SK-N-SH (cell line): ENCODE measurements around the gene RBM47. TPM values are rescaled to one million over a fixed set of nuclear protein-coding genes. Genes with fewer than 3 reads are reported as not detected.

Source experiments
- CTCF ChIA-PET: fragments of 300-600, 350-600 bp; formaldehyde crosslinking; extraction: SDS; loops from one replicate; lab custom pipeline; 2021; lab: Yijun Ruan, JAX
- POLR2A ChIA-PET: fragments of 350-600 bp; sonication (Branson Sonifier 250); formaldehyde crosslinking; extraction: SDS; loops from one replicate; lab custom pipeline; 2020; ENCODE audit warnings: antibody characterized with exemption, inconsistent platforms; lab: Yijun Ruan, JAX
- DNase-seq: peaks from one replicate; pipeline ENCODE4 v3.0.0; 2012
- H2AFZ ChIP-seq: fragments of 200-600 bp; sonication (generic); 2 replicates; pipeline ENCODE4 v1.8.1; 2016; ENCODE audit warnings: antibody characterized with exemption, mild to moderate bottlenecking, low read depth
- H3F3A ChIP-seq: fragments of 200-600 bp; sonication (generic); replicated peaks from 2 replicates; pipeline ENCODE3; 2016; ENCODE audit warnings: antibody characterized with exemption, mild to moderate bottlenecking; ENCODE audit not compliant: insufficient read depth
- H3K27ac ChIP-seq, 2 experiments: fragments of 200-500 bp in 1 of 2; fragments of 200-600 bp in 1 of 2; sonication (Bioruptor generic) in 1 of 2; sonication (generic), shearing (Covaris generic) in 1 of 2; 2 replicates each; pipeline versions ENCODE4 v1.5.1 to v1.6.1; 2014 to 2016; ENCODE audit warnings: low read depth in 2 of 2, inconsistent platforms in 1 of 2, low read length in 1 of 2, mild to moderate bottlenecking in 1 of 2, mixed read lengths in 1 of 2
- H3K27me3 ChIP-seq: fragments of 200-600 bp; sonication (generic), shearing (Covaris generic); 2 replicates; pipeline ENCODE4 v1.6.1; 2016; ENCODE audit warnings: mixed run types; ENCODE audit not compliant: insufficient read depth
- H3K36me3 ChIP-seq, 2 experiments: fragments of 200-500 bp in 1 of 2; fragments of 200-600 bp in 1 of 2; sonication (Bioruptor generic) in 1 of 2; sonication (generic) in 1 of 2; replicated peaks in 1 of 2; 2 replicates each; pipeline versions ENCODE3 to v1.5.1; 2014 to 2016; ENCODE audit warnings: low read length in 1 of 2, mild to moderate bottlenecking in 1 of 2; ENCODE audit not compliant: insufficient read depth in 2 of 2, control insufficient read depth in 1 of 2
- H3K4me1 ChIP-seq, 2 experiments: fragments of 200-500 bp in 1 of 2; fragments of 200-600 bp in 1 of 2; sonication (Bioruptor generic) in 1 of 2; sonication (generic), shearing (Covaris generic) in 1 of 2; 2 replicates each; pipeline versions ENCODE4 v1.5.1 to v1.6.1; 2014 to 2016; ENCODE audit warnings: low read depth in 1 of 2, low read length in 1 of 2, mixed run types in 1 of 2; ENCODE audit not compliant: insufficient read depth in 2 of 2, control insufficient read depth in 1 of 2
- H3K4me2 ChIP-seq: fragments of 200-600 bp; sonication (generic), shearing (Covaris generic); 2 replicates; pipeline ENCODE4 v1.6.1; 2017; ENCODE audit warnings: mixed run types
- H3K4me3 ChIP-seq, 2 experiments: fragments of 200-500 bp in 1 of 2; fragments of 200-600 bp in 1 of 2; sonication (Bioruptor generic) in 1 of 2; sonication (generic), shearing (Covaris generic) in 1 of 2; 2 replicates each; pipeline versions ENCODE4 v1.5.1 to v1.8.1; 2014 to 2016; ENCODE audit warnings: low read depth in 2 of 2, inconsistent platforms in 1 of 2, low read length in 1 of 2, mild to moderate bottlenecking in 1 of 2, mixed read lengths in 1 of 2, moderate library complexity in 1 of 2
- H3K79me2 ChIP-seq: fragments of 200-600 bp; sonication (generic); 2 replicates; pipeline ENCODE4 v1.8.1; 2017; ENCODE audit warnings: mild to moderate bottlenecking; ENCODE audit not compliant: insufficient read depth
- H3K9ac ChIP-seq: fragments of 200-600 bp; sonication (generic); 2 replicates; pipeline ENCODE4 v1.6.1; 2017; ENCODE audit warnings: mixed run types
- H3K9me2 ChIP-seq: fragments of 200-600 bp; sonication (generic); 2 replicates; pipeline ENCODE4 v1.6.1; 2017; ENCODE audit warnings: mixed run types
- H3K9me3 ChIP-seq: fragments of 200-600 bp; sonication (generic); 2 replicates; pipeline ENCODE4 v1.6.1; 2017; ENCODE audit warnings: mixed run types, mild to moderate bottlenecking, moderate library complexity
- H4K20me1 ChIP-seq: fragments of 200-600 bp; sonication (generic); 2 replicates; pipeline ENCODE4 v1.6.1; 2017; ENCODE audit warnings: mild to moderate bottlenecking, mixed run types; ENCODE audit not compliant: insufficient read depth
- CTCF ChIP-seq: fragments of 200-600 bp; sonication (generic); IDR thresholded peaks from 2 replicates; pipeline ENCODE4 v1.6.1; 2017; ENCODE audit warnings: antibody characterized with exemption, mild to moderate bottlenecking, moderate library complexity
- ELF1 ChIP-seq: IDR thresholded peaks from 2 replicates; pipeline ENCODE4 v1.4.0; 2012
- EP300 ChIP-seq, 2 experiments: IDR thresholded peaks; 2 replicates each; pipeline versions ENCODE4 v1.4.0 to v1.6.1; 2012; ENCODE audit warnings: borderline replicate concordance in 1 of 2, low read depth in 1 of 2, low read length in 1 of 2
- EZH2phosphoT487 ChIP-seq: fragments of 200-600 bp; sonication (generic); IDR thresholded peaks from 2 replicates; pipeline ENCODE4 v1.6.1; 2017; ENCODE audit warnings: low read depth, mixed run types, mild to moderate bottlenecking, antibody characterized with exemption, moderate library complexity, borderline replicate concordance
- FOSL2 ChIP-seq: IDR thresholded peaks from 2 replicates; pipeline ENCODE4 v1.4.0; 2012; ENCODE audit warnings: low read depth, mild to moderate bottlenecking, moderate library complexity, borderline replicate concordance
- FOXJ3 ChIP-seq: sonication (generic); formaldehyde crosslinking; IDR thresholded peaks from 2 replicates; pipeline ENCODE4 v1.5.1; 2020; ENCODE audit warnings: mild to moderate bottlenecking, missing genetic modification reagents
- FOXM1 ChIP-seq: IDR thresholded peaks from 2 replicates; pipeline ENCODE4 v1.4.0; 2012; ENCODE audit warnings: low read depth, mild to moderate bottlenecking
- GABPA ChIP-seq: IDR thresholded peaks from 2 replicates; pipeline ENCODE4 v1.4.0; 2012; ENCODE audit warnings: low read depth, mild to moderate bottlenecking
- JUND ChIP-seq: IDR thresholded peaks from 2 replicates; pipeline ENCODE4 v1.4.0; 2012
- MAX ChIP-seq: IDR thresholded peaks from 2 replicates; pipeline ENCODE4 v1.4.0; 2012; ENCODE audit warnings: low read depth
- MEF2A ChIP-seq: IDR thresholded peaks from 2 replicates; pipeline ENCODE4 v1.4.0; 2012; ENCODE audit warnings: low read depth, borderline replicate concordance
- NFIC ChIP-seq: IDR thresholded peaks from 2 replicates; pipeline ENCODE4 v1.4.0; 2012; ENCODE audit warnings: borderline replicate concordance
- POLR2AphosphoS5 ChIP-seq: IDR thresholded peaks from 2 replicates; pipeline ENCODE4 v1.6.1; 2012; ENCODE audit warnings: low read depth, low read length
- RAD21 ChIP-seq: IDR thresholded peaks from 2 replicates; pipeline ENCODE4 v1.6.1; 2012; ENCODE audit warnings: mild to moderate bottlenecking, low read length
- RCOR1 ChIP-seq: fragments of 150-350 bp; IDR thresholded peaks from 2 replicates; pipeline ENCODE4 v1.6.1; 2017; ENCODE audit warnings: antibody characterized with exemption, low read length
- REST ChIP-seq: IDR thresholded peaks from 2 replicates; pipeline ENCODE4 v1.6.1; 2012; ENCODE audit warnings: mild to moderate bottlenecking, low read depth, low read length, moderate library complexity
- SMC3 ChIP-seq: IDR thresholded peaks from 2 replicates; pipeline ENCODE4 v1.6.1; 2012; ENCODE audit warnings: low read depth, low read length, improper control_type of control experiment
- TAF1 ChIP-seq: IDR thresholded peaks from 2 replicates; pipeline ENCODE4 v1.6.1; 2012; ENCODE audit warnings: low read depth, mild to moderate bottlenecking, low read length, moderate library complexity, borderline replicate concordance
- TCF12 ChIP-seq: IDR thresholded peaks from 2 replicates; pipeline ENCODE4 v1.4.0; 2012
- TEAD4 ChIP-seq: IDR thresholded peaks from 2 replicates; pipeline ENCODE4 v1.4.0; 2012; ENCODE audit warnings: mild to moderate bottlenecking, borderline replicate concordance; ENCODE audit not compliant: insufficient read depth
- USF1 ChIP-seq: IDR thresholded peaks from 2 replicates; pipeline ENCODE4 v1.4.0; 2012; ENCODE audit warnings: low read depth, borderline replicate concordance
- YY1 ChIP-seq: IDR thresholded peaks from 2 replicates; pipeline ENCODE4 v1.4.0; 2012; ENCODE audit warnings: low read depth, mild to moderate bottlenecking
- WGBS: methylation state at CpG from one replicate; pipeline ENCODE4 v1.1.6; 2017; ENCODE audit warnings: low lambda C conversion rate; 5-methylcytosine and 5-hydroxymethylcytosine counted together
- polyA plus RNA-seq, 3 experiments: library from polyadenylated mRNA; depleted of rRNA; stranded (reverse); fragments of >200 nt; gene quantifications; 2 replicates each; pipeline ENCODE4 v1.2.3, GENCODE V29; 2012

RBM47 gene
- polyA plus RNA-seq, 1 of the 3 experiments (the other 2 are of a cell fraction): 6.8 TPM

- peaks cover 17% of the 10 kb centered on the region for H3F3A ChIP-seq
- no peak overlapping the region for H2AFZ ChIP-seq
- H3K9me3 ChIP-seq: no peaks in the 10 kb centered on the region
- no peak overlapping the region for H3K4me2 ChIP-seq
- H4K20me1 ChIP-seq: no peaks in the 10 kb centered on the region
- peaks cover 0 to 16% of the 10 kb centered on the region in 2 experiments; a peak in 1 of 4 replicates for H3K4me1 ChIP-seq
- WGBS: 91% methylated on average over 15 of the region's 15 CpGs
- no peaks in the 10 kb centered on the region for H3K27me3 ChIP-seq
- H3K4me3 ChIP-seq: no peak overlapping the region
- TF ChIP-seq ELF1: no peak
- no peak for TF ChIP-seq EZH2phosphoT487
- TF ChIP-seq MEF2A: no peak
- TF ChIP-seq CTCF: no peak
- no peak for TF ChIP-seq YY1
- TF ChIP-seq TAF1: no peak
- no peak for TF ChIP-seq REST
- TF ChIP-seq POLR2AphosphoS5: no peak
- TF ChIP-seq TEAD4: no peak
- ChIA-PET POLR2A (no interaction called here), CTCF (interaction anchor here (0.5 kb wide), 1 partner anchor 9 kb away, joined by 3 read pairs; no protein-coding TSS in a partner anchor)
- 0 out of 2 replicates have a peak, but pooled peaks cover 3% of the 10 kb centered on the region for H3K79me2 ChIP-seq
- no peaks in the 10 kb centered on the region for H3K9me2 ChIP-seq
- no peaks in the 10 kb centered on the region for H3K36me3 ChIP-seq
- H3K27ac ChIP-seq: no peak overlapping the region
- no peak overlapping the region for H3K9ac ChIP-seq
- DNase-seq: no peak
These were observed 48.2 kb downstream of the RBM47 start for GRCh38 chr4:40581254-40582140.

GRCh38 chr4:40579983-40580382 lies 49.7 kb downstream of the RBM47 start:
- ChIA-PET CTCF (no interaction called here), POLR2A (no interaction called here)
- H3K4me2 ChIP-seq: no peak overlapping the region
- DNase-seq: no peak
- peak overlapping the region; percentile 33; the same call in 1 of the 2 replicates for H3K9ac ChIP-seq
- H3K4me3 ChIP-seq: no peak overlapping the region
- H3F3A ChIP-seq: peaks cover 26% of the 10 kb centered on the region
- no peaks in the 10 kb centered on the region for H3K9me3 ChIP-seq
- H4K20me1 ChIP-seq: no peaks in the 10 kb centered on the region
- H3K4me1 ChIP-seq: peaks cover 0 to 12% of the 10 kb centered on the region in 2 experiments; a peak in 1 of 4 replicates
- 0 out of 2 replicates have a peak, but pooled peaks cover 3% of the 10 kb centered on the region for H3K79me2 ChIP-seq
- TF ChIP-seq RCOR1 (no peak), FOXM1 (no peak), NFIC (peak; percentile 36; the same call in 1 of the 2 replicates), FOSL2 (peak; percentile 74), SMC3 (no peak), USF1 (no peak), GABPA (no peak), FOXJ3 (CRISPR knock-in tag) (no peak), EP300 (IDR thresholded peaks at IDR 0.05; ENCODE audit: borderline replicate concordance in 1 of 2, low read depth in 1 of 2, low read length in 1 of 2) (peak in 1 of 2 experiments; percentile 57; a peak in 1 of 4 replicates), RAD21 (no peak), TCF12 (peak; percentile 34), MAX (no peak), JUND (peak; percentile 47)
- TF ChIP-seq, all 33 proteins: peak for 5
- Histone ChIP-seq H2AFZ (peak overlapping the region; percentile 39; the same call in 1 of the 2 replicates), H3K9me2 (no peaks in the 10 kb centered on the region), H3K27me3 (no peaks in the 10 kb centered on the region), H3K36me3 (no peaks in the 10 kb centered on the region), H3K27ac (peak overlapping the region in 1 of 2 experiments; percentile 75; a peak in 2 of 4 replicates)
- 43% methylated on average over 3 of the region's 3 CpGs for WGBS
